GM19099 (cell line): Measurements from ENCODE around the gene MARCHF7.

Experiments
- POLR2A ChIP-seq: IDR thresholded peaks from 3 replicates; pipeline ENCODE4 v1.6.1; 2011; ENCODE audit warnings: low read depth; ENCODE audit not compliant: insufficient read length; ENCODE audit errors: extremely low read depth

The MARCHF7 gene

DNA sequence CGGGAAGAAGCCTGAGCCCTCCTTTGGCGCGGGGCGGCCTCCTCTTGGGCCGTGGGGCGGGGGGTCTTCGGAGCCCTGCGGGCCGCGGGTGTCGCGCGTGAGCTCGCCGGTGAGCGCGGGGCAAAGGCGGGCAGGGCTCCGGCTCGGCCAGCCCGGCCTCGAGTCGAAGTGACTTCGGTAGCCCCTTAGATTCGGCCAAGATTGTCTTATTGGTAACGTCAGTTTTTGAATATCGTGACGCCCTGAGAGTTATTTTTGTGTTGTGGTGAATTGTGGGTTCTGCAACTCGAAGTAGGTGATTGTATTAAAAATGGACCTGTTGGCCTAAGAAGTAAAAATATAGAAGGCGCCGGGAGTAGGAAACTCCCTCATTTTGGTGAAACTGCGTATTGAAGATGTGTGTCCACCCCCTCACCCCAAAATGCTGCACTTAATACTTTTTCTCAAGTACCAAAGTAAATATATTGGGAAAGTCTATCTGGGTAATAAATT is 669 bp downstream of the MARCHF7 start:
- TF ChIP-seq POLR2A, result no peak

DNA sequence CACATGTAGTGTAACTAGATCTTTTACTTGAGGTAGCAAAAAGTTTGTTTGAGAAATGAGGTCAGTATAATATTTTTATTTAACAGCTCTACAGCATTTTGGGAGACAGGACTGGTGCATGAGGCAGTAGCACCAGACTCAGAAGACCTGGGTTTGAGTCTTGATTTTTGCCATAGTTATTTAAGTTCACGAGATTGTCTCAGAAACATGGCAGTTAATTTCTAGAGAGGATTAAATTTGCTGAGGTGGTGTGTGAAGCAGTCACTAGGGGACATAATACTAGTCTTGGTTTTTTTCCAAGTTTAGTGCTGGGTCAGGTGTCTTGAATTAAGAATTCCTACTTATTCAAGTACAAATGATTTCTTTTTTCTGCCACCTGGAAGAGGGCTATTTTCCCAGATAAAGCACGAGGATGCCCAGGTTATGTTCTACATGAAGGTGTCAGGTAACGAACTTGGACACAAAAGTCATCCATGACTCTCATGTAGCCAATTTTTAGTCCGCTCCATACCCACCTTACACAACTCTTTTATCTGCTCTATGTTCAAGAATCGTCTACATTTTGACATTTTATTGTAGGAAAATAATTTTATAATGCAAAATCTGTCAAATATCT is 1.4 kb downstream of the MARCHF7 start:
- no peak for TF ChIP-seq POLR2A

DNA sequence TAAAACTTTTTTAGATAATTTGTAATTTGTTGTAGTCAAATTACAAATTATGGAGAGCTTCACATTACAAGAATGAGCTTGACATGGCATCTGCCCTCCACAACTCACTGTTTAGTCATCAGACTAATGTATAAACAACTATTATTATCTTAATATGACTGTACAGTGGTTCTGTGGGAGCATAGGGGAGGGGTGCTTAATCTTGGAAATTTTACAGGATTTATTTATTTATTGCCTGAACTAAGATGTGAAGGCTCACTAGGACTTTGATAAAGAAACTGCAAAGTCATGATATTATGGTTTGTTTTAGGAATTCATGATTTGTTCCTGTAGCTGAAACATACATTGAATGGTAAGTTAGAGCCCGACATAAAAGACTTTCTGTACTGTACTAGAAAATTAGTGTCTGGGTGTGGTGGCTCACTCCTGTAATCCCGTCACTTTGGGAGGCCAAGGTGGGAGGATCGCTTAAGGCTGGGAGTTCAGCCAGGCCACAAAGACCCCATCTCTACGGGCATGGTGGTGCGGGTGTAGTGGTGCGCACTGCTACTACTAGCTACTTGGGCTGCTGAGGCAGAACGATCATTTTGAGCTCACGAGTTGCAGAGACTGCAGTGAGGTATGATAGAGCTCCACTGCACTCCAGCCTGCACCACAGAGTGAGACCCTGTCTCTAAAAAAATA is 2.1 kb downstream of the MARCHF7 start:
- no peak for TF ChIP-seq POLR2A

DNA sequence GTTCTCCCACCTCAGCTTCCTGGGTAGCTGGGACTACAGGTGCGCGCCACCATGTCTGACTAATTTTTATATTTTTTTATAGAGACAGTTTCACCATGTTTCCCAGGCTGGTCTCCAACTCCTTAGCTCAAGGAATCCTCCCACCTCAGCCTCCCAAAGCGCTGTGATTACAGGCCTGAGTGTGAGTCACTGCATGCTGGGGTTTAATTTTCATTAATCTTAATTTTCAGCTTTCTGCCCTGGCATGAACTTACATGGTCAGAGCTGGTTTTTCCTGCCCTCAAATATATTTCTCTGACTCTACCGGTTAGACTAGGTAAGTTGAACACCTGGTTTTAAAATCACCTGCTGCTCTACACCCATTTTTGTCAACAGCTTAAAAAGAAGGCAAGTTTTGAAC is 3.1 kb downstream of the MARCHF7 start:
- no peak for TF ChIP-seq POLR2A

DNA sequence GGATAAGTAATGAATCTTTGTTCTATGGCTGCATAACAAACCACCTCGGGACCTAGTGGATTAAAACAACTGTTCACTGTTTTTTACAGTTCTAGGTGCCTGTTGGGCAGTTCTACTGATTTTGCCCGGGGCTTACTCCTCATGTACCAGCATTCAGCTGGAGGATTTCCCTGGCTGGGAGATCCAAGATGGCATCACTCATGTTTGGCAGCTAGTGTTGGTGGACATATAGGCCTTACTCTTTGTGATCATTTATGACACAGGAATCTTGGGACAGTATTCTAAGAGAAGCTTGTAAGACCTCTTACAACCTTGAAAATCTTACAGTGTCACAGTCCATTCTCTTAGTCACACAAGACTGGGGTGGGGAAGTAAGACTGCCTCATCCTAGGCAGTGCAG is 4.6 kb downstream of the MARCHF7 start:
- no peak for TF ChIP-seq POLR2A

DNA sequence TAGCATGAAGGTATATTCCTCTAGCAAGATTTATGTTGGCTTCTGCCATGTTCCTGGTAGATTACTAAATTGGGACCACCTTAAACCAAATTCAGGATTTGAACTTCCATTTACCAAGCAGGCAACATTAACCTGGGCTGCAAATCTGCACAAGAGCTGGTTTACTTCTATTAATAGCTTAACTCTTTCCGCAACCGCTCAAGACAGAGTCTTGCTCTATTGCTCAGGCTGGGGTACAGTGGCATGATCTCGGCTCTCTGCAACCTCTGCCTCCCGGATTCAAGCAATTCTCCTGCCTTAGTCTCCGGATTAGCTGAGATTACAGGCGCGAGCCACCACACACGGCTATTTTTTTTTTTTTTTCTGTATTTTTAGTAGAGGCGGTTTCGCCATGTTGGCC is 8.4 kb downstream of the MARCHF7 start:
- no peak for TF ChIP-seq POLR2A

DNA sequence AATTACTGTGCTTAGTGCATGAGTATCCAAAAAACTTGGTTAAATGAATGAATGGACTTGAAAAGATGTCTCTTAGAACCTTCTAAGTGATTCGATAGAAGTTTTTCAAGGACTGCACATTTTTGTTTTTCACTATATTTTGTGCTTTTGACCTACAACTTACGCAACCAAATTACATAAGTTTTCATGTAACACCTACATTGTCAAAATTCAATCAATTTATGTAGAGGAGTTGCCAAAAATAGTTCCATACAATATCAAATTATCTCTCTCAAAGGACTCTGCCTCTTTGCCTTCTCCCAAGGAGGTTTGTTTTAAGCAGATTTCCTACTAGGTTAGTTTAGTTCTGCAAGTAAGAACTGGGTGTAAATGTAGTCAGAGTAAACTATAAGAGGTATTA is 10.3 kb downstream of the MARCHF7 start:
- TF ChIP-seq POLR2A, result no peak

DNA sequence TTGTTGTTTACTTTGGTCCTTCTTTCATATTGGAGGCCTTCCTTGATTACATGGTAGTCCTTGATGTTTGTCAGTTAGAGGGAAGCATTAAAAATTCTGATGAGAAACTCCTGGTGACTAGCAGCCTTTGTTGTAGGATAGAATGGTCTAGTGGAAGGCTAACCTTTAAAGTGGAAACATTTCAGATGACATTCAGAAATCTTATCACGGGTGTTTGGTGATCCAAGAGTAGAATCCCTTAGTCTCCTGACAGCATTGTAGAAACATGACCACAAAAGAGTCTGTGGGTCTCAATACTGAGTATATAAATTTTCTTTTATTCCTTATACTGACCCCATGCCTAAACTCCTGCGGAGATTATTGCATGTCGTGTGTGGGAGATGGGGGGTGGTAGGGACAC is 13.4 kb downstream of the MARCHF7 start:
- no peak for TF ChIP-seq POLR2A

DNA sequence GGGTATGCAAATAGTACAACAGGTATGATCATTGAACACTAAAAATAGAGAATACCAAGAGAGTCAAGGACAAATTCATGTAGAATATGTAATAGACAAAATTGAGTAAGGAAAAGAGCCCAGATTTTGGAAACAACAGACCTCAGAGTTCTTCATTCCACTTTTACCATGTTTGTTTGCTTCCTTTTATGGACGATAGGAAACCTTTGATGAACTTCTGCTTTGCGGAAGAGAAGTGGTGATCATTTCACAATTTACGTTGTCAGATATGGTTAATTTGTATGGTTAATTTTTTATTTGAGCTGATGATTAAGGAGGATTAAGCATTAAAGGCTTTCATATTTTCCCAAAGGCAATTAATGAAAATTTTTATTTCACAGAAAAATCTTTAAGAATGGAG is 16.3 kb downstream of the MARCHF7 start:
- TF ChIP-seq POLR2A, result no peak

DNA sequence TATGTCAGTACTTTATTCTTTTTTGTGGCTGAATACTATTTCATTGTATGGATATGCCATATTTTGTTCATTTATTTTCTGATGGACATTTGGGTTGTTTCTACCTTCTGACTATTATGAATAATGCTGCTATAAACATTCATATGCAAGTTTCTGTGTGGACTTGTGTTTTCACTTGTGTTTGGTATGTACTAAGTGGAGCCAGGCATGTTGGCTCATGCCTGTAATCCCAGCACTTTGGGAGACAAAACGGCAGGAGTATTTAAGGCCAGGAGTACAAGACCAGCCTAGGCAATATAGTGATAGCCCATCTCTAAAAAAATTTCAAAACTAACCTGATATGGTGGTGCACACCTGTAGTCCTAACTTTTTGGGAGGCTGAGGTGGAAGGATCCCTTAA is 23.3 kb downstream of the MARCHF7 start:
- no peak for TF ChIP-seq POLR2A

DNA sequence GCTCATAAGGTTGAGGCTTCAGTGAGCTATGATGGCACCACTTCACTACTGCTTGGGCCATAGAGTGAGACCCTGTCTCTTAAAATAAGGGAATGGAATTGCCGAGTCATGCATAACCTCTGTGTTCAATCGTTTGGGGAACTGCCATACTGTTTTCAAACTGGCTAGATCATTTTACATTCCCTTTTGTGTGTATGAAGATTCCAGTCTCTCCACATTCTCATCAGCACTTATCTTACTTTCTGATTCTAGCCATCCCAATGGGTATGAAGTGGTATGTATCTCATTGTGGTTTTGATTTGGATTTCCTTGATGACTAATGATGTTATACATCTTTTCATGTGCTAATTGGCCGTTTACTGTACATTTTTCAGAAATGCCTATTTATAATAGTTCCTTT is 23.7 kb downstream of the MARCHF7 start:
- TF ChIP-seq POLR2A, result no peak

DNA sequence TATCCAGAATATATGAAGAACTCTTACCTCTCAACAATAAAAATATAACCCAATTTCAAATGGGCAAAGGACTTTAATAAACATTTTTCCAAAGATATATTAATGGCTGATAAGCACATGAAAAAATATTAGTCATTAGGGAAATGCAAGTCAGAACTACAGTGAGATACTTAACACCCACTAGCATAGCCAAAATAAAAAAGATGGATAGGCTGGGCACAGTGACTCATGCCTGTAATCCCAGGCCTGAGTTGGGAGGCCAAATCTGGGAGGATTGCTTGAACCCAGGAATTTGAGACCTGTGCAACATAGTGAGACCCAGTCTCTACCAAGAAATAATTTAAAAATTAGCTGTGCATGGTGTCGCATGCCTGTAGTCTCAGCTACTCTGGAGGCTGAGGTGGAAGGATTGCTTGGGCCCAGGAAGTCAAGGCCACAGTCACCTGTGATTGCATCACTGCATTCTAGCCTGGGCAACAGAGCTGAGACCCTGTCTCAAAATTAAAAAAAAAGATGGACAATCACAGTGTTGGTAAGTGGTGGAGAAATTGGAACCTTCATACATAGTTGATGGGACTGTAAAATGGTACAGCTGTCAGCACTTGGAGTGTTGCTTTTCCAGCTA is 25.1 kb downstream of the MARCHF7 start:
- no peak for TF ChIP-seq POLR2A

DNA sequence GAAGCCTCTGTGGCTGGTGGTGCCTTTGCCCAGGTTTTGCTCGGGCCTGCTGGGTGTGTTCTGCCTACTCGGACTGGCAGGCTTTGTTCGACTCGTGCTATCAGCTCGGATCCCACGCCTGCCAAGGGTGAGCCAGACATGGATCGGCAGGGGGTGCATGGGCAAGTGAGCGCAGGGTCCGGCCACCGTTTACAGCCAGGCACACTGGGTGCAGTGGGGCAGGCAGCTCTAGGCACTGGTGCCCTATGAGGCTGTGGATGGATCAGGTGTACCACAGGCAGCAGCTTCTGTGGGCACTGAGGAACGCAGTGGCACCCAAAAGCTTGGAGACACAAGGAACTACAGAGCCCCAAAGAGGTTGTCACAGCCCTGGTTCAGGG is 25.6 kb downstream of the MARCHF7 start:
- TF ChIP-seq POLR2A, result no peak

DNA sequence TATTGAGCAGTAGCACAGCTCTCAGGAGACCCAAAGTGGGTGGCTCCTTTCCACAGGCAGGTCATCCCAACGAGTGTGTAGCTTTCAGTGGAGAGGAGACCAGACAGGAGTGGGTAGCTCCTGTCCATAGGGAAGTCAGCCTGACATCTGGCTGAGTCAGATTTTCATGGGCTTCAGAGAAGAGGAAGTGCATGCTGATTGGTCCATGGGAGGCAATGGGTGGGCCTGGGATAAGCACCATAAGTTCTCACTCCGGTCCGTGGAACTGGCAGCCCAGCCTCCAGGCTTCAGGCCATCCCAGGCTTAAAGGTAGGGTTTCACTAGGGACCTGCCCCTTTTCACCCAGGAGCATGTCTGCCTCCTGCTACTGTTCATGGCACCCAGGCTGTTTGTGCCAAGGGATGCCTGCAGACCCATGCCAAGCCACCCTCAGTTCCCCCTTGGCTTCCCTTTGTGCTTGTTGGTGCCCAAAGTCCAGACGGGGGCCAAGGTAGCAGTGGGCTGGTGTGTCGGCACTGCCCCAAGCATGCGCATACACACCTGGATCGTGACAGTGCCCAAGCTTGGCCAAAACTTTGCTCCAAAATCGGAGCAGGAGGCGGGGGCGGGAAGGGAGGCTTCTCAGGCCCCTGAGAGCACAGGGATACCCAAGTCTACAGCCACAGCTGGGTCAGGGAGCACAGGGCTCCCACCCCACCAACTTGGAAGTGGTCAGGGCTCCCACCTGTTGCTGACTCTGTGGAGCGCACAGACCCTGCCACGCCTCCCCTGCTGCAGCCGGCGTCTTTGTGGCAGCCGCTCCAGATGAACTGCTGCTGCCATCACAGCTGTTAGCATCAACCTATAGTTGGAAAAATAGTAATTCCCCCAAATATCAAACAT is 26.4 kb downstream of the MARCHF7 start:
- no peak for TF ChIP-seq POLR2A

DNA sequence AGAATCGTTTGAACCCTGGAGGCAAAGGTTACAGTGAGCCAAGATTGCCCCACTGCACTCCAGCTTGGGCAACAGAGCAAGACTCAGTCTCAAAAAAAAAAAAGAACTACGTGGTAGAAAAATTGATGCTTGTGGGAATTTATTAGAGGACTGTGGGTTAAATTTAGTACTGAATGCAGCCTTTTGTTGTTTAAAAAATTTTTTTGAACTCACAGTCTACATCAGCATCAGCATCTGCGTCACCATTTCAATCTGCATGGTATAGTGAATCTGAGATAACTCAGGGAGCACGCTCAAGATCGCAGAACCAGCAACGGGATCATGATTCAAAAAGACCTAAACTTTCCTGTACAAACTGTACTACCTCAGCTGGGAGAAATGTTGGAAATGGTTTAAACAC is 30.5 kb downstream of the MARCHF7 start:
- no peak for TF ChIP-seq POLR2A
